A549 treated with ZK216348 at 1 μM for 4 hours (cell line): ENCODE results near the gene RGS12. TPM values are rescaled to one million over a fixed set of nuclear protein-coding genes. Genes with fewer than 3 reads are reported as not detected.

Experiments
- total RNA-seq: library from RNA; stranded (reverse); fragments of 200-300 nt; extraction: Qiagen RNA extraction; gene quantifications from 5 replicates; pipeline ENCODE4 v1.2.3, GENCODE V29; 2022; ENCODE audit warnings: low read depth

RGS12 gene
- total RNA-seq, result 7.3 to 14.7 TPM (median 12.0 TPM) in 5 replicates

GRCh38 chr4:3292571-3293400 lies at the start of gene RGS12:
TSS of gene RGS12 (plus strand) at chr4:3293021. CDS start at chr4:3316171, 23,150 bp downstream.

DNA sequence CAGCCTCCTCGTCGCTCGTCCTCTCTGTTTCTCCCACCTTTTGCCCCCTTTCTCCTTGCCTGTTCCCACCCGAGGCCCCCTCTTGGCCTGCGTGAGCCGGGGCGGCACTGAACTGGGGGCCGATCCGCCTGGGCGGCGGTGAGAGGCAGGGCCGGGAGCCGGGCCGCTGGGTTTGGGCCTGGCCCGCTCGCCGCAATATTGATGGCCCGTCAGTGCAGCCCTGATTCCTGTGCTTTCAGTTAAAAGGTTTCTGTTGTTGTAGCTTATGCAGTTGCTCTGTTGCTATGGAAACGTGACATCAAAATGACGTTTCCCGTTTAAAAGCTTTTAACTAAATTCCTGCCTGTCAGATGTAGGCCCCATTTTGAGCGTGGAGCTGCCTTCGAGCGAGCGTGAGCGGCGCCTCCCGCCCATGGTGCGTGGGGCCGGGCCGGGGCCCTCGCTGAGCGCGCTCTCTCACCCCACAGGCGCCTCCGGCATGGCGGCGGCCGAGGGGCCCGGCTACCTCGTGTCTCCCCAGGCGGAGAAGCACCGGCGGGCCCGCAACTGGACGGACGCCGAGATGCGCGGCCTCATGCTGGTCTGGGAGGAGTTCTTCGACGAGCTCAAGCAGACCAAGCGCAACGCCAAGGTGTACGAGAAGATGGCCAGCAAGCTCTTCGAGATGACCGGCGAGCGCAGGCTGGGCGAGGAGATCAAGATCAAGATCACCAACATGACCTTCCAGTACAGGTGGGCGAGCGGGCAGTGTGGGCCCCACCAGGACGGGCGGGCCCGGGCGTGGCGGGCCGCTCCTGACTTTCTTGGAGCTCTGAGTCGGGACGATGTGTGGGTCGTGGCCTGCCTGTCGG lies 43.8 kb upstream of the RGS12 start, which contains the start of gene MSANTD1:
TSS of gene MSANTD1 (plus strand) at position 349 of the 851 bp plus-strand sequence. CDS start at position 413, 64 bp downstream.

Other genes starting within 250 kb of the RGS12 start
- not detected in 5 replicates for gene HTT-AS, start 218.5 kb upstream of the RGS12 start, total RNA-seq
- gene HTT, start 218.3 kb upstream of the RGS12 start, total RNA-seq, result 9.8 to 13.4 TPM (median 12.3 TPM) in 5 replicates
- 0.12 to 0.23 TPM (median 0.15 TPM) in 3 of 5 replicates, not detected in the others for gene MSANTD1, start 43.9 kb upstream of the RGS12 start, total RNA-seq
- 0.12 to 0.15 TPM (median 0.13 TPM) in 4 of 5 replicates, not detected in the other for gene HGFAC, start 148.9 kb downstream of the RGS12 start, total RNA-seq
- gene DOK7, start 170.3 kb downstream of the RGS12 start, total RNA-seq, result 0.12 to 0.85 TPM (median 0.41 TPM) in 5 replicates
- gene LRPAP1, start 239.4 kb downstream of the RGS12 start, total RNA-seq, result 103 to 138 TPM (median 129 TPM) in 5 replicates